ENCODE results near the gene SAG. TPM values are rescaled to one million over a fixed set of nuclear protein-coding genes. Genes with fewer than 3 reads are reported as not detected.

The SAG gene
- total and polyA plus RNA-seq, 2 of the 13 experiments (the other 11 are each of a cell fraction or from before 2014, with no cell fraction given) = not detected

DNA sequence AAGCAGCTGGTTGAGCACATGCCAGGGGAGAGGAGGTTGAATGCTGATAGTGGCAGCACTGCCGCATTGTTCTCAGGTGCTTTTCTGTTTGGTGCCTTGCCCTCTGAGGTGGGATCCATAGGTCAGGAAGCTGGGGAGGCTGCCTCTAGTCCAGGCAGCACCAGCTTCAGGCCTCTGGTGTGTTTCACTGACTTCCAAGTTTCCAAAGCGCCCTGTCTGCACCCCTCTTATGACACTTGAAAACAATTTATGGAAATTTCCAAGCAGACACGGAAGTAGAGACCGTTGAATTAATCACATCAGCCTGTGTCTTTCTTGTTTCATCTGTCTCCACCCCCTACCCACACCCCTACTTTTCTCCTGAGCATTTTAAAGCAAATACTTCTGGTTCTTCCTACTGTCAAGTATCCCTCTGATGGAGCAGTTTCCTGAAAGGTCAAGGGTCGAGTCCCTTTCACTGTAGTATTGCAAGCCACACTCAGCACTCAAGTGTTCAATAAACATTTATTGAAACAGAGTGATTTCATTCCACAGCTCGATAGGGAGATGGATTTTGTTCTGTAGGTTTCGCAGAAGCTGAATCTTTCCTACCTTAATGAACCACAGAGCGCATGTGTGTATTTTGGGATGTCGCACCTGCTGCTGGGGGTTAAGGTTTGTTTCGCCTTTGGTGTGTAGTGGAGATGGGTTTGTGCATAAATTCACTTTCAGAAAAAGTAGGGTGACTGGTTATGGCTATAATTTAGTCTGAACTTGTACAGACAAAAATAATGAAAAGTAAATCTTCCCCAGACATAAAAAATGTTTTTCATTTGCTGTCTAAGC is 68.1 kb downstream of the SAG start (continued):
- no peak for TF ChIP-seq ZNF879 (CRISPR knock-in tag; IDR thresholded peaks at IDR 0.05)
- no peak for TF ChIP-seq ZNF724P (CRISPR knock-in tag; IDR thresholded peaks at IDR 0.05; ENCODE audit: borderline replicate concordance)
- TF ChIP-seq ZNF605 (CRISPR knock-in tag; IDR thresholded peaks at IDR 0.05) = 0 out of 2 replicates have a peak, but pooled peaks have one; percentile 25
- TF ChIP-seq NR2F1 (CRISPR knock-in tag; IDR thresholded peaks at IDR 0.05) = peak in 1 of 2 experiments; percentile 34; a peak in 1 of 4 replicates

DNA sequence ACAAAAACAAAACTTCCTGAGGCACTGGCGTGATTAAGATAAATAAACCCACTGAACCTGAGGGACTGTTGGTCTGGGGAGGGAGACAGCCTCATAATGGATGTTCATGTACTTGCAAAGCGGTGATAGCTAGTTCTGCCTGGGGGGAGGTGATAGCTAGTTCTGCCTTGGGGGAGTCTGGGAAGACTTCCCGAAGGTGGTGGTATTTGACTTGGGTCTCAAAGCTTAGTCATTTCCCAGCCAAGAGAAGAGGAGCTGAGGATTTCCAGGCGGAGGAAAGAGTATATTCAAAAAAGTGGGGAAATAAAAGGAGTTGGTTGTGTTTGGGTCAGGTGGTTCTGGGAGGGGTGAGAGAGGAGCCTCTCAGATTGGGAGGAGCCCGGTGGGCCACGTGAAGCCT is 71.4 kb downstream of the SAG start:
- intact Hi-C loops (cut with micrococcal nuclease; ENCODE audit: unreplicated experiment) (no loop called here), in situ Hi-C loops (cut with HindIII; ENCODE audit: extremely low pct_ligation_motif_present, low pct_unique_long_range_greater_than_20kb) (no loop called here)
- peaks cover 42% of the 10 kb centered on the region for H3K4me1 ChIP-seq (ENCODE audit: insufficient read depth, low read length)
- 92% methylated on average over 6 of the region's 6 CpGs for WGBS (ENCODE audit: low lambda C conversion rate)
- BruUV-seq (replicated peaks) = no TSS peak
- DNase-seq (ENCODE audit: low spot score) = no peak
- no peak overlapping the region for H3K4me2 ChIP-seq (ENCODE audit: low read depth, low read length)
- no peaks in the 10 kb centered on the region for H3K9me3 ChIP-seq (ENCODE audit: low read length)
- no peak overlapping the region for H3K27ac ChIP-seq (ENCODE audit: extremely low read length, insufficient read depth, low read length)
- no peaks in the 10 kb centered on the region for H3K27me3 ChIP-seq (ENCODE audit: control insufficient read depth in 1 of 2, insufficient read depth in 2 of 2, low read length in 2 of 2)
- ATAC-seq = no peak
- ChIA-PET CTCF (ENCODE audit: low intra/inter-chr PET ratio, low total read pairs) (no interaction called here), POLR2A (interaction anchor here (1.1 kb wide), 1 partner anchor 25 kb away, joined by 3 read pairs; no protein-coding TSS in a partner anchor)
- no peak overlapping the region for H3K9ac ChIP-seq (ENCODE audit: insufficient read depth, low read depth, low read length)
- FAIRE-seq = no peak
- H4K20me1 ChIP-seq (ENCODE audit: insufficient read depth, low read length) = 0 out of 2 replicates have a peak, but pooled peaks cover 5% of the 10 kb centered on the region
- no peak overlapping the region for H3K4me3 ChIP-seq (replicated peaks in 1 of 3; ENCODE audit: insufficient read depth in 1 of 3, low read depth in 2 of 3, low read length in 3 of 3)
- peaks cover 39% of the 10 kb centered on the region for H3K79me2 ChIP-seq (ENCODE audit: insufficient read depth, low read length)
- no peaks in the 10 kb centered on the region; a peak in 2 of 5 replicates for H3K36me3 ChIP-seq (replicated peaks in 1 of 2; ENCODE audit: control insufficient read depth in 1 of 2, insufficient read depth in 2 of 2, low read length in 2 of 2)
- no peak overlapping the region for H2AFZ ChIP-seq (ENCODE audit: low read length)
- TF ChIP-seq SRSF4 (IDR thresholded peaks at IDR 0.05; ENCODE audit: low read depth, low read length, poor library complexity, severe bottlenecking) = no peak
- TF ChIP-seq, protein P1, sequence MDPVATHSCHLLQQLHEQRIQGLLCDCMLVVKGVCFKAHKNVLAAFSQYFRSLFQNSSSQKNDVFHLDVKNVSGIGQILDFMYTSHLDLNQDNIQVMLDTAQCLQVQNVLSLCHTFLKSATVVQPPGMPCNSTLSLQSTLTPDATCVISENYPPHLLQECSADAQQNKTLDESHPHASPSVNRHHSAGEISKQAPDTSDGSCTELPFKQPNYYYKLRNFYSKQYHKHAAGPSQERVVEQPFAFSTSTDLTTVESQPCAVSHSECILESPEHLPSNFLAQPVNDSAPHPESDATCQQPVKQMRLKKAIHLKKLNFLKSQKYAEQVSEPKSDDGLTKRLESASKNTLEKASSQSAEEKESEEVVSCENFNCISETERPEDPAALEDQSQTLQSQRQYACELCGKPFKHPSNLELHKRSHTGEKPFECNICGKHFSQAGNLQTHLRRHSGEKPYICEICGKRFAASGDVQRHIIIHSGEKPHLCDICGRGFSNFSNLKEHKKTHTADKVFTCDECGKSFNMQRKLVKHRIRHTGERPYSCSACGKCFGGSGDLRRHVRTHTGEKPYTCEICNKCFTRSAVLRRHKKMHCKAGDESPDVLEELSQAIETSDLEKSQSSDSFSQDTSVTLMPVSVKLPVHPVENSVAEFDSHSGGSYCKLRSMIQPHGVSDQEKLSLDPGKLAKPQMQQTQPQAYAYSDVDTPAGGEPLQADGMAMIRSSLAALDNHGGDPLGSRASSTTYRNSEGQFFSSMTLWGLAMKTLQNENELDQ (CRISPR knock-in tag; IDR thresholded peaks at IDR 0.05; ENCODE audit: borderline replicate concordance) = no peak
- TF ChIP-seq, protein P2, sequence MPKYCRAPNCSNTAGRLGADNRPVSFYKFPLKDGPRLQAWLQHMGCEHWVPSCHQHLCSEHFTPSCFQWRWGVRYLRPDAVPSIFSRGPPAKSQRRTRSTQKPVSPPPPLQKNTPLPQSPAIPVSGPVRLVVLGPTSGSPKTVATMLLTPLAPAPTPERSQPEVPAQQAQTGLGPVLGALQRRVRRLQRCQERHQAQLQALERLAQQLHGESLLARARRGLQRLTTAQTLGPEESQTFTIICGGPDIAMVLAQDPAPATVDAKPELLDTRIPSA (CRISPR knock-in tag; IDR thresholded peaks at IDR 0.05; ENCODE audit: borderline replicate concordance) = no peak
- TF ChIP-seq, protein P3, sequence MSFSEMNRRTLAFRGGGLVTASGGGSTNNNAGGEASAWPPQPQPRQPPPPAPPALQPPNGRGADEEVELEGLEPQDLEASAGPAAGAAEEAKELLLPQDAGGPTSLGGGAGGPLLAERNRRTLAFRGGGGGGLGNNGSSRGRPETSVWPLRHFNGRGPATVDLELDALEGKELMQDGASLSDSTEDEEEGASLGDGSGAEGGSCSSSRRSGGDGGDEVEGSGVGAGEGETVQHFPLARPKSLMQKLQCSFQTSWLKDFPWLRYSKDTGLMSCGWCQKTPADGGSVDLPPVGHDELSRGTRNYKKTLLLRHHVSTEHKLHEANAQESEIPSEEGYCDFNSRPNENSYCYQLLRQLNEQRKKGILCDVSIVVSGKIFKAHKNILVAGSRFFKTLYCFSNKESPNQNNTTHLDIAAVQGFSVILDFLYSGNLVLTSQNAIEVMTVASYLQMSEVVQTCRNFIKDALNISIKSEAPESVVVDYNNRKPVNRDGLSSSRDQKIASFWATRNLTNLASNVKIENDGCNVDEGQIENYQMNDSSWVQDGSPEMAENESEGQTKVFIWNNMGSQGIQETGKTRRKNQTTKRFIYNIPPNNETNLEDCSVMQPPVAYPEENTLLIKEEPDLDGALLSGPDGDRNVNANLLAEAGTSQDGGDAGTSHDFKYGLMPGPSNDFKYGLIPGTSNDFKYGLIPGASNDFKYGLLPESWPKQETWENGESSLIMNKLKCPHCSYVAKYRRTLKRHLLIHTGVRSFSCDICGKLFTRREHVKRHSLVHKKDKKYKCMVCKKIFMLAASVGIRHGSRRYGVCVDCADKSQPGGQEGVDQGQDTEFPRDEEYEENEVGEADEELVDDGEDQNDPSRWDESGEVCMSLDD (CRISPR knock-in tag; IDR thresholded peaks at IDR 0.05; ENCODE audit: borderline replicate concordance) = no peak
- no peak for TF ChIP-seq ZNF614 (CRISPR knock-in tag; IDR thresholded peaks at IDR 0.05; ENCODE audit: borderline replicate concordance)
- TF ChIP-seq ZNF570 (CRISPR knock-in tag; IDR thresholded peaks at IDR 0.05; ENCODE audit: borderline replicate concordance) = no peak
- TF ChIP-seq IRF2 (CRISPR knock-in tag; IDR thresholded peaks at IDR 0.05) = no peak
- no peak for TF ChIP-seq ZNF12 (CRISPR knock-in tag; IDR thresholded peaks at IDR 0.05)
